Amniotic epithelial cell (primary cell): ENCODE results near the gene ACOT7.
A peak's percentile ranks its signal among the peaks of the same experiment; 100 is the strongest.

ENCODE experiments used
- DNase-seq: peaks from one replicate; pipeline ENCODE4 v3.0.0-alpha.2; 2010; ENCODE audit warnings: low read depth

The ACOT7 gene

GRCh38 chr1:6285336-6285735 is 108.2 kb downstream of the ACOT7 start:
- no peak for DNase-seq

GRCh38 chr1:6282577-6283270 is 110.8 kb downstream of the ACOT7 start:
- no peak for DNase-seq

GRCh38 chr1:6281511-6282402 is 111.8 kb downstream of the ACOT7 start:
- no peak for DNase-seq

GRCh38 chr1:6280761-6281451 is 112.7 kb downstream of the ACOT7 start:
- DNase-seq: peak; percentile 20

GRCh38 chr1:6279613-6280383 is 113.8 kb downstream of the ACOT7 start:
- DNase-seq: no peak

- no peak for DNase-seq
These were observed 114.5 kb downstream of the ACOT7 start for GRCh38 chr1:6279066-6279465.

GRCh38 chr1:6278263-6278662 is 115.3 kb downstream of the ACOT7 start:
- DNase-seq: no peak

- no peak for DNase-seq
These were observed 116.6 kb downstream of the ACOT7 start for GRCh38 chr1:6276811-6277555.

- peak; percentile 85 for DNase-seq
These were observed 117.5 kb downstream of the ACOT7 start for GRCh38 chr1:6275826-6276782.

GRCh38 chr1:6274622-6275139 is 118.9 kb downstream of the ACOT7 start:
- DNase-seq: no peak

GRCh38 chr1:6274102-6274501 is 119.5 kb downstream of the ACOT7 start:
- DNase-seq: no peak

GRCh38 chr1:6273380-6273891 is 120.1 kb downstream of the ACOT7 start:
- DNase-seq: peak; percentile 71

- no peak for DNase-seq
These were observed 120.7 kb downstream of the ACOT7 start for GRCh38 chr1:6272868-6273267.

- no peak for DNase-seq
These were observed 121.1 kb downstream of the ACOT7 start for GRCh38 chr1:6272452-6272851.

- DNase-seq: no peak
These were observed 122.0 kb downstream of the ACOT7 start for GRCh38 chr1:6271554-6271953.

GRCh38 chr1:6271006-6271405 is 122.6 kb downstream of the ACOT7 start:
- DNase-seq: no peak

GRCh38 chr1:6270401-6270800 is 123.2 kb downstream of the ACOT7 start:
- no peak for DNase-seq

- DNase-seq: peak; percentile 78
These were observed 123.7 kb downstream of the ACOT7 start for GRCh38 chr1:6269720-6270400.

GRCh38 chr1:6269296-6269695 is 124.3 kb downstream of the ACOT7 start:
- no peak for DNase-seq
